Activated naive CD4-positive, alpha-beta T cell treated with anti-CD3 and anti-CD28 coated beads, Interleukin-2, amount 50 U/mL, for 16 hours (primary cell): ENCODE data around the gene NTNG2.

Experiments
- DNase-seq: peaks from one replicate; pipeline ENCODE4 v3.0.0-alpha.2; 2020

Gene NTNG2

DNA sequence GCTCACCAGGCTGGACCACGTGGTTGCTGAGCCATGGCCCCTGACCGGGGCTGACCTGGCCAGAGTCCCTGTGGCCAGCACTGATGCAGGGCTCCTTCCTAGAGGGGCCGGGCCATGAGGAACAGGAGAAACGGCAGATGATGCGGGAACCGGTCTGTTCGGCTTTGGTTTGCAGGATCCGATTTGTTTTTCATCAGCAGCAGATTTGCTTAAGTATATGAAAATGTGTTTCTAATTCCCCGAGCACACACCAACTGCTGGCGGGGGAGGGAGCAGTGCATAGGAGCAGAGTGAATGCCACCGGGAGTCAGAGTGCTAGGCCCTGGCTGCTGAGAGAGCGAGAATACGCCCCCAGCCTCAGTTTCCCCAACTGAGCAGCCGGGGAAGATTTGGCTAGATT, 13.6 kb downstream of the NTNG2 start:
- DNase-seq = no peak

DNA sequence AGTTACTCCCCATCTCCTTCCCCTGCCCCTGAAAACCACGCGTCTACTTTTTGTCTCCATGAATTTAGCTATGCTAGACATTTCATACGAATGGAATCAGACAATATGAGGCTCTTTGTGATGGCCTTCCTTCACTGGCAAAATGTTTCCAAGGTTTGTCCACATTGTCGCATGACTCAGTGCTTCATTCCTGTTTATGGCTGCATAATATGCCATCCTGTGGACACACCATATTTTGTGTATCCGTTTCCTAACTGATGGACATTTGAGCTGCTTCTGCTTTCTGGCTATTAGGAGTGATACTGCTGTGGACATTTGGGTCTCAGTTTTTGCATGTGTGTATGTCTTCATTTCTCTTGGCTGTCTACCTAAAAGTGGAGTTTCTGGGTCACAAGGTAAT, 14.5 kb downstream of the NTNG2 start:
- no peak for DNase-seq

DNA sequence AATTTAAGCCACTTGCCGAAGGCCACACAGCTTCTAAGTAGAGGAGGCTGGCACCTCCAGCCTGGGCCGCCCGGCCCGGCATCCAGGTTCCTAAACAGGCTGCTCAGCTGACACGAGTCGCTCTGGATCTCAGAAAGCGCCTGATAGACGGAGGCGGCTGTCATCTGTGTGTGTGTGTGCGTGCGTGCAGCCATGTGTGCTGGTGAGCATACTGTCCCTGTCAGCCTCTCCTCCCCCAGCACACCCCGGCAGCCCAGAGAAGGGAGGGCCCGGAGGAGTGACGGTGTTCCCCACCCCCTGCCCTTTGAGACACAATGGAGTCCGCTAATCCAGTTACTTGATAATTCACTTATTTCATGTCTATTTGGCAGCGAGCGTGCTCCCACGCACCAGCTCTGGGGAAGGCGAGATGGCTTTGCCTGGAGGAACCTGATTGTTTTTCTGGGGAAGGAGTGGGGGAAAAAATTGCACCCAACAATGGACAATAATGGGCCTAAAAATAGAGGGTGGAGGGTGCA, 20.0 kb downstream of the NTNG2 start:
- no peak for DNase-seq

DNA sequence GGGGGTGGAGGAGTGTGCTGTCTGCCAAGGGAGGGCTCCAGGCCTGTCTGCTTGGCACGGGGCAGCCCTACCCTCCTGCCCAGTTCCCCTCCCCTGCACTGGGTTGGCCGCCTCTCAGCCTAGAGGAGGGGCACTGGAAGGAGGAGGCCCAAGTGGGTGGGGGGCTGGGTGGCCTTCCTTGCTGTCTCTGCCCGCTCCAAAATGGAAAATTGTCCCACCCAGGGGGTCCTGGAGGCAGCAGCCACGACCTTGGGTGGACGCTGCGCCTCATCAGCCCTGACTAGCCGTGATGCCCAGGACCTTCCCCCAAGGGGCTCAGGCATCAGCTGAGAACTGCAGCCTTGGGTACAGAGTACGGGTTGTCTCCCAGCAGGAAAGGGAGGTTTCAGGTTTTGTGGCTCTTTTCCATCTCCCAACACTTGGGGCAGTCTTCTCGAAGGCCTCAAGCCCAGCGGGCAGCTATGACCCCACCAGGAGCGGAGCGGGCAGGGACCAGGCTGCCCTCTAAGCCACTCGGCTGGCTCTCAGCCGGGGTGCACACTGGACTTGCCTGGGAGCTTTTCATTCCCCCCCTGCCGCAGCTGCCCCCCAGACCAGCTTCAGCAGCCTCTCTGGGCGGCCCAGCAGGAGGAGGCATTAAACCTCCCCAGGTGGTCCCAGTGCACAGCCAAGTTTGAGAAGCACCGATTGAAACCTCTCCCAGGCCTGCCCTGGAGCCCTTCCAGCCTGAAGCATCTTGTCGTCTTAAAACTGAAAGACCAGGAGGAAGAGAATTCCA, 20.6 kb downstream of the NTNG2 start:
- no peak for DNase-seq

DNA sequence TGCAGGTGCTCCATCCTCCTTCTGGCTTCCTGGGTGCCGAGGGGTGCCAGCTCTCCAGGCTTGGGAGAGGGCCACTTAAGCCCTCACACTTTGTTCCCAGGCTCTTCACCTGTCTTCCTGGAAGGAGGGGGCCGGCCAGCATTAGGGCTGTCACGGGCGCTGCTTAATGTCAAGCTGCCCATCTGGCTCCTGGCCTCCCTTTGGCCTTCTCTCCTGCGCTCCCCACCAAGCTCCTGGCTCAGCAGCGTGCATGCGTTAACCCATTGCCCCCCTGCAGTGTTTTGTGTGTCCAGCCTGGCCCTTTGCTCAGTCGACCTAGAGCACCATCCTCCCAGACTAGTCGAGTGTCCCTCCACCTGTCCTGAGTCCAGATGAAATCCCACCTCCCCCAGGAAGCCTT, 21.3 kb downstream of the NTNG2 start:
- no peak for DNase-seq

DNA sequence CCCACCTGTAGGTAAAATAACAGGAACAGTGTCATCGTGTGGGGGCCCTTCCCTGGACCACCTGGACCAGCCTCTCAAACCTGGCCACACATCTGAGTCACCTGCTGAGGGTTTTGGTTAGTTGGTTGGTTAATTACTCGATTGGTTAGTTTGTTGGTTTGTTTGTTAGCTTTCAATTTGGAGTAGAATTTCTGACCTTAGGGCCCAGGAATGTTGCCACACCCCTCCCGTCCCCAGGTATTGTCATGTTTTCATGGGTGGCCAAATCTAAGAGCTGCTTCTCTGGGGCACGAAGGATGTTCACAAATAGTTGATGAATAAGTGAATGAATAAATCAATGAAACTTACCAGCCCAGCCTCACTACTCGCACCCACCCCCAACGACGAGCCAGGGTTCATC, 21.9 kb downstream of the NTNG2 start:
- DNase-seq = no peak

DNA sequence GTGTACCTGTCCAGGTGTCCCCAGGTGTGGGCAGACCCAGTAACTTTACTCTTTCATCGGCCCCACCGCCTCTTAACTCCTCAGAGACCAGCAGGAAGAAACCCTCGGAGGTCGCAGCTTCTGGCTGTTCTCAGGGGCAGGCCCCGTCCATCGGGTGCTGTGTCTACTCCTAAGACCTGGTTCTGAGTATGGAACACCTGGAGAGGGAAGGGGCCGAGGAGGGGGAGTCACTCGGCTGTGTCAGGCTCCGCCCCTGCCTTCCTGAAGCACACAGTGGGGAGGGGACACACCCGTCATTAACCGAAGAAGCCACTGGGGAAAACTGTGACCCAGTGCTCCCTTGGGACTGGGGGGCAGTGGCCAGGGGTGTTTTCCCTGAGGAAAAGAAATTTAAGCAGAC, 22.3 kb downstream of the NTNG2 start:
- no peak for DNase-seq

DNA sequence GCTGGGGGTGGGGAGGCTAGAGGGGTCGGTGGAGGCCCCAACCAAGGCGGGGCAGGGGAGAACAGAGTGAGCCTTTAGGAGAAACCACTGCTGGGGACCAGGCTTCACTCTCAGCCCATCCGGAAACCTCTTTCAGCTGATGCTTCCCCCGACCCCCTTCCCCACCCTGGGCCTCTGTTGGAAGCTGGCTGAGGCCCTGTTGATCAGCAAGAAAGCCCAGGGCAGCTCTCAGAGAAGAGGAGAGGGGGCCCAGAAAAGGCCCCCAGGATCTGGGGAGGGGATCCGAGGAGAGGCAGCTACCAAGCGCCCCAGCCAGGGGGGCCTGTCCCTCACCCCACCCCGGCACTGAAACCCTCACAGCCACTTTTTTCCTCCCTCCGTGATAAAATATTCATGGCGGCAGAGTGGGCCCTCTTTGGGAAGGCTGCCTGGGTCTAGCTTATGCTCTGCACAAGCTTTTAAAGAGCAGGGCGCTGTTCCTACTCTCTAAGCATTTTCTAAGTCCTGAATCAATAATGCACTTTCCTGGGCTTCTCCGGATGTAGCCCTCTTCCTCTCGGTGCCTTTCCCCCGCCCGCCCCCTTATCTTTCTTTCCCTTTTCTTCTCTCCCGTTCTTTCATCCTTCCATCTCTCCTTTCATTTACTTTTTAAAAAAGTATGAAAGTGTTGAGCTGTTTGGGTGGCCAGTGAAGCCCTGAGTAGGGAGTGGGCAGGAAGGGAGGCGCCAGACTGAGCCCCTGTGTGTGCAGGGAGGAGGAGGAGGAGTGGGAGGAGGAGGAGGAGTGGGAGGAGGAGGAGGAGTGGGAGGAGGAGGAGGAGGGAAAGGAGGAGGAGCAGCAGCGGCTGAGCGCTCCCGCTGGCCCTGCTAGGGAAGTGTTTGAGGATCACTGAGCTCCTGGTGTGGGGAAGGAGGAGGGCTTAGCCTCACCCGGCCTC, 23.5 kb downstream of the NTNG2 start:
- DNase-seq = no peak

DNA sequence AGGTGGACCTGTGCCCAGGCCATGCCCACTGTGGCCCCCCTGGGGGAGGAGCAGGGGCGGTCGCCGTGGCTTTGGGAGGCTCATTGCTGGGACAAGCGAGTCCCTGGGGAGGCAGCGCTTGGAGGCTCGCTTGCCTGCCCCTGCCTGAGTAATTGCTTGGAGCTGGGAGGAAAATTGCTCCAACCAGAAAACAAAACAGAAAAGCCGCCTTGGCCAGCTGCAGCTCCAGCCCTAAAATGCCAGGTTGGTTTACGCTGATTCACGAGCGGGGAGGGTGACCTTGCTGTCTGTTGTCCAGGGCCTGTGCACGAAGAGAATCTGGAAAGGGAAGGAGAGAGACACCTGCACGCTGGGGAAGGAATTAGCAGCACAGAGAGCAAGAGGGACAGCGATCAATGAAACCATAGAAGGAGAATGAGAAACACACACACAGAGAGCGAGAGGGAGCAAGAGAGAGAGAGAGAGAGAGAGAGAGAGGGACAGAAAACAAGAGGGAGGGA, 25.3 kb downstream of the NTNG2 start:
- DNase-seq = no peak

DNA sequence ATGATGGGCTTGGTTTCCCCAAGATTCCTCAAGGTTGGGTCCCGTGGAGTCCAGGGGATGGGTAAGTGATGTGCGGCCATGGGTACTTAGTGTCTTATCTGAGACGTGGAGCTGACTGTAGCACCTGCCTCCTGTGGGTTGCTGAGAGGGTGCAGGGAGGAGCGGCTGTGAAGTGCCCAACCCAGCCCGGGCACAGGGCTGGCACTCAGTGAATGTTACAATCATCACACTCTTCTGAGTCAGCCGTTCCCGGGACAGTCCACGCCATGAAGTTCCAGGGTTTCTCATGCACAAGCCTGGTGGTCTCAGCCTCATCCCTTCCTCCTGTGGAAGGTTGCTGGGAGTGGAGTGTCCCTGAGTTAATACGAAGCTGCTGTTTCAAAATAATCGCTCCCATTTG, 29.1 kb downstream of the NTNG2 start:
- no peak for DNase-seq

DNA sequence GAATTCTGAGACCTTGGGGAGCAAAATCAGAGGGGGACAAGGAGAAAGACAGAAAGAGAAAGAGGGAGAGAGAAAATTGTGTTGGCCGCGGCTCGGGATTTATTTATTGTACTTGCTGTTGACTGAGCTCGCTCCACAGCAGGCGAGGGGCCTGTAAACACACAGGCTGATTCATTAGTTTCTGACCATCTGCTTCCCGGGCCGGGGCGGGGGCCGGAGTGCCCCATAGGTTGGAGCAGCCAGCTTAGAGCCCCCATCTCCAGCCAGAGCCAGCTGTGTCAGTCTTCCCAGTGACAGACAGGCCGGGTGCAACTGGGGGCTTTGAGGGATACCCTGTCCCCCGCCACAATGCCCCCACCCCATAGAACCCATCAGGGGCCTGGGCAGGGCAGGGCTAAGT, 30.9 kb downstream of the NTNG2 start:
- DNase-seq = no peak

DNA sequence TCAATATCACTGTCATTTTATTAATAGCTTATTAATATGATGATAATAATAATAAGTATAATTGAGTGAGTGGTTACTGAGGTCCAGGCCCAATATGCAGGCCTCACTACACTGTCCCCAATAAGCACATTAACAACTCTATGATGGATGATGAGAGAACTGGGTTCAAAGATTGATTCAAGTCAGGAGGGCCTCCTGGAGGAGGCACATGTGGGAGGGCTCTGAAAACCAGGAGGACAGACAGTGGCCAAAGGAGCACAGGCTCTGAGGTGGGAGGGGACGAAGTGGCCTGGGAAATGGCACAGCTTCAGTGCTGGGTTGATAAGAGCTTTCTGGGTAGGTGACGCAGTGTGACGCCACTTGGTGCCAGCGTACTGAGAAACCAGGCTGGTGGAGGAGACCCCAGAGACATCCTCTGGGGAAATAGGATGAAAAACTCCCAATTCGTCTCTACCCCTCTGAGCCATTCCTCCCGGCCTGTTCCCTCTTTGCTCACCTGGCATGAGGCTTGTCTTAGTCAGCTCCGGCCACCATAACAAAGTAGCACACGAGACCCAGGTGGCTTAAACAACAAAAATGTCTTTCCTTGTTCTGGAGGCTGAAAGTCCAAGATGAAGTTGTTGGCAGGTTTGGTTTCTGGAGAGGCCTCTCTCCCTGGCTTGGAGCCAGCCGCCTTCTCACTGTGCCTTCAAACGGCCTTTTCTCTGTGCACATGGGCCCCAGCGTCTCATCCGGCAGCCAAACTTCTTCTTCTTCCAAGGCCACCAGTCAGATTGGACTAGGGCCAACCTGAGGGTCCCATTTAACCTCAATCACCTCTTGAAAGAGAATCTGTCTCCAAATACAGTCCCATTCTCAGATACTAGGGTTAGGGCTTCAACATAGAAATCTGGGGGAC, 31.6 kb downstream of the NTNG2 start:
- no peak for DNase-seq

DNA sequence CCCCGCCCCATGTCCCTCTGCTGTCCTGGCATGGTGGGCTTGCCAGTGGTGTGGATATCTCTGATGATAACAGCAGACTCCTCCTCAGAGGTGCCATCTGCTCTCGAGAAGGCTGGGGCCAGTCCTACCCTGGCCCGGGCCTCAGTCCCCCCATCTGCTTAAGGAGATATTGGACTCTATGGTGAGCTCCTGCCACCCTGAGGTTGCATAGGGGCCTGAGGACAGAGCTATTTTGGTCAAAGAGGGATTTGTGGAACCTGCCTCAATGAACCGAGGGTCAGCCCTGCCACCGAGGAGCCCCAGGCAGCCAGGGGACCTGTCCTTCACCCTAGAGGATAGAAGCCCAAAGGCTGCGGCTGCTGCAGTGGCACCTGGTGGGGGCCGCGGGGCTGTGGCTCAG, 32.6 kb downstream of the NTNG2 start:
- DNase-seq = no peak

DNA sequence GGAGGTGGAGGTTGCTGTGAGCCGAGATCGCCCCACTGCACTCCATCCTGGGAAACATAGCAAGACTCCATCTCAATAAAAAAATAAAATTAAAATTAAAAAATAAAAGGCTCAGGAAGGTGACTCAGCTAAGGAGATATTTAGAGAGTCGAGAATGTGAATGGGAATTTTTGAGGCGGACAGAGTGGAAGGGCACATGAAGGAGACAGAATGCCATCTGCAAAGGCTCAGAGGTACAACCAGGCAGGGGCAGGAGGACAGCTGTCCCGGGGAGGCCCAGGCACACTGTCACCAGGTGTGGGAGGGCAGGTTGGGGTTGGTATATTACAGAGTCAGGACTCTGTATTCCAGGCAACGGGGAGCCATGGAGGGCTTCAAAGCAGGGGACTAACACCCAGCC, 35.5 kb downstream of the NTNG2 start:
- DNase-seq = no peak

DNA sequence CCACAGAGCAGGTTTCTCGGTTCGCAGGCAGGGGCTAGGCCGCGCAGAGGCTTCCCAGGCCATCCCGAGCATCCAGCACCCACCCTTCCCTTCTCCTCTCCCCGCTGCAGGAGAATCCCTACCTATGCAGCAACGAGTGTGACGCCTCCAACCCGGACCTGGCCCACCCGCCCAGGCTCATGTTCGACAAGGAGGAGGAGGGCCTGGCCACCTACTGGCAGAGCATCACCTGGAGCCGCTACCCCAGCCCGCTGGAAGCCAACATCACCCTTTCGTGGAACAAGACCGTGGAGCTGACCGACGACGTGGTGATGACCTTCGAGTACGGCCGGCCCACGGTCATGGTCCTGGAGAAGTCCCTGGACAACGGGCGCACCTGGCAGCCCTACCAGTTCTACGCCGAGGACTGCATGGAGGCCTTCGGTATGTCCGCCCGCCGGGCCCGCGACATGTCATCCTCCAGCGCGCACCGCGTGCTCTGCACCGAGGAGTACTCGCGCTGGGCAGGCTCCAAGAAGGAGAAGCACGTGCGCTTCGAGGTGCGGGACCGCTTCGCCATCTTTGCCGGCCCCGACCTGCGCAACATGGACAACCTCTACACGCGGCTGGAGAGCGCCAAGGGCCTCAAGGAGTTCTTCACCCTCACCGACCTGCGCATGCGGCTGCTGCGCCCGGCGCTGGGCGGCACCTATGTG, 36.1 kb downstream of the NTNG2 start:
- DNase-seq = no peak

DNA sequence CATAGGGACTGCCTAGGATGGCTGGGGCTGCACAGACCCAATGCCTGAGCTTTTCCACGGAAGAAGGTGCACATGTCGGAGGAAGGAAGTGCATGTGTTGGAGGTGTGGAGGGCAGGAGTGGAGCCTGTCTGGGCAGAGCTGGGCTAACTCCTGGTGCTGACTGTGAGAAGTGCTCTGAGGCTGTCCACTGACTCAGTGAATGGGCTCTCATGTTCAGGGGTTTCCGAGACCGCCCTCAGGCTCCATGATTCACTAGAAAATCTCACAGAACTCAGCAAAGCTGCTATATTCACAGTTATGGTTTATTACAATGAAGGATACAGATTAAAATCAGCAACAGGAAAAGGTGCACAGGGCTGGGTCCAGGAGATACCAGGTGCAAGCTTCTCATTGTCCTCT, 37.2 kb downstream of the NTNG2 start:
- DNase-seq = no peak

DNA sequence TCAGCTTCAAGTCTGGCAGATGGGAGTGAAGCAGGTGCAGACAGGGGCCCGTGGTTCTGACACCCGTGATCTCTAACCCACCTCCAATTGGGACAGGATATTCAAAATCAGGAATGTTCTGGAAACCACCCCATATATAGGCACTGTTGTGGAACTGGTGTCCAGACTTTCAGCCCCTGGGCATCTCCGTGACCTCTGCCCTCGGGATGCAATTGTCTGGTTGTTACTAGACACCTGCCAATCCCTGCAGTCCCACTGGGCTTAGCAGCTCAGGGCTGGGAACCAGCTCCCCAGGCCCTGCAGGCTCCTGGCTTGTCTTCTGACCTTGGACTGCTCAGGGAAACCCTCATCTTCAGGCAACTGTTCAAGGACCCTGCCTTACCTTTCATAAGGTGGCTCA, 38.8 kb downstream of the NTNG2 start:
- DNase-seq = no peak

DNA sequence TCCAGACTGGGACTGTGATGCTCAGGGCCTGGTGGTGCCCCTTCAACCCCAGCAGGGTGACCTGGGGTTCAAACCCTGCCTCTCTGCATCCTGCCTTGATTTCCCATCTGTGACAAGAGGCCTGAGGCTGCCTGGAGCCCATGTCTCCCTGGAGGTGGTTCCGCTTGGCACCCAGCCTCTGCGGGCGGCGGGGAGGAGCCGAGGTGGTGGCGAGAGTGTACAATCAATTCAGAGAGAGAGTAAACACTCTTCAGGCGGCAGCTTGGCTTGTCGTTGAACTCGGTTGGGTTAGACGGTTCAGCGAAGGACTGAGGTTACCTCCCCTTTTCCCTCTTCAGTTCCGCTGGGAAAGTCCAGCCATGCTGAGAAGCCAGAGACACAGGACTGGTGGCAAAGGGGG, 39.3 kb downstream of the NTNG2 start:
- DNase-seq = no peak

DNA sequence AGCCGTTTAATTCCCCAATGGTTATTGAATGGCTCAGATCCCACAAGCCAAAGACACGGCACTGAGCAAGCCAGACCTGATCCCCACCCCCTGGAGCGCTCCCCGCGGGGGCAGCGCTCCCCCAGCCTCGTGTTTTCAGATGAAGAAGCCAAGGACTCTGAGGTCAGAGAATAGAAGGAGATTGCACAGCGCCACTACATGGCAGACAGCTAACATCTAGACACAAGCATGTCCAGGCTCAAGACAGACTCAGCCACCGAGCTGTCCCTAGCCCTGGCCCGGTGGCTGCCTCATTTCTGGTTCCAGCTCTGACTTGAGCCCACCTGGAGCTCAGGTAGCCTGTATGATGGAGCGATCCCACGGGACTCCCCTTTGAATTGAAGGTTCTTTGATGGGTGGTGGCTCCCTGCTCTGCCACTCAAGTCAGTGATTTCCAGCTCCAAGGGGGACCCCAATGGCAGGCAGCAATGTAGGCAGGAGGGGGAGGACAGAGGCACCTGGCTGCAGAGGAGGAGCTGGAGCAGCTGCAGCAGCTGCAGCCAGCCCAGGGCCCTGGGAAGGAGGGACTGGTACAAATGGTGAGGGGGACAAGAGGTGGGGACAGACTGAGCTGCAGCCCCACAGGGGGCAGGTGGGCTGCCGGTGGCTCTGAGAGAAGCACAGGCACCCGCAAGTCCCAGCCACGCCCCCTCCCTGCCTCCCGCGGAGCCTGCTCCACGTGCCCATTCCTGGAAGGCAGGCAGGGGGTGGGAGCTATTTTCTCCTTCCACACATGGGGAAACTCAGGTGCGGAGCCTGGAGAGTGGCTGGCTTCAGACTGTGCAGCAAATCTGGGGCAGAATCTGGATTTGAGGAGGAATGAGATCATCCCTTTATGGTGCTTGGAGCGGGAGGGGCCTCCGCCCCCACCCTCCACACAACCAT, 40.2 kb downstream of the NTNG2 start:
- no peak for DNase-seq

DNA sequence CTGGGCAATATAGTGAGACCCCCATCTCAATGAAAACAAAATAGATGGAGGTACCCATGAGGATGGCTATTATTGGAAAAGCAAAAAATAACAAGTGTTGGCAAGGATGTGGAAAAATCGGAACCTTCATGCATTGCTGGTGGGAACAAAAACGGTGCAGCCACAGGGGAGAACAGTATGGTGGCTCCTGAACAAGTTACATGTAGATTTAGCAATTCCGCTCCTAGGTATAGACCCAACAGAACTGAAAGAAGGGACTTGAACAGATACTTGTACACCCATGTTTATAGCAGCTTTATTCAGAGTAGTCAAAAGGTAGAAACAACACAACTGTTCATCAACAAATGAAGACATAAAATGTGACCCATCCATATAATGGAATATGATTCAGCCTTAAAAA, 43.0 kb downstream of the NTNG2 start:
- no peak for DNase-seq

DNA sequence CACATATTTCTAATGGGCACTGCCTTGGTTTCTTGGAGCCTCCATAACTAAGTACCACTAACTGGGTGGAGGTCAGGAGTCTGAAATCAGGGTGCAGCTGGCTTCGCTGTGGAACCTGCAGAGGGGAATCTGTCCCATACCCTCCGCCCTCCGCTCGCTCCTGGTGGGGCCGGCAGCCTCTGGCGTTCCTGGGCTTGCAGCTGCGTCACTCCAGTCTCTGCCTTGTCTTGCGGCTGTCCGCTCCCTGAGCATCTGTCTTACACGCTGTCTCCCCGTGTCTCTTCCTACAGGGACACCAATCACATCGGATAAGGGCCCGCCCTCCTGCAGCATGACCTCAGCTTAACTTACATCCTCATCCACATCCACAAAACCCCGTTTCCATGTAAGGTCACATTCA, 45.4 kb downstream of the NTNG2 start:
- no peak for DNase-seq
